ENCODE measurements around the gene MKRN2OS.

- TF ChIP-seq EZH2 (IDR thresholded peaks at IDR 0.05; ENCODE audit: low read length), result no peak
- TF ChIP-seq, protein P1, sequence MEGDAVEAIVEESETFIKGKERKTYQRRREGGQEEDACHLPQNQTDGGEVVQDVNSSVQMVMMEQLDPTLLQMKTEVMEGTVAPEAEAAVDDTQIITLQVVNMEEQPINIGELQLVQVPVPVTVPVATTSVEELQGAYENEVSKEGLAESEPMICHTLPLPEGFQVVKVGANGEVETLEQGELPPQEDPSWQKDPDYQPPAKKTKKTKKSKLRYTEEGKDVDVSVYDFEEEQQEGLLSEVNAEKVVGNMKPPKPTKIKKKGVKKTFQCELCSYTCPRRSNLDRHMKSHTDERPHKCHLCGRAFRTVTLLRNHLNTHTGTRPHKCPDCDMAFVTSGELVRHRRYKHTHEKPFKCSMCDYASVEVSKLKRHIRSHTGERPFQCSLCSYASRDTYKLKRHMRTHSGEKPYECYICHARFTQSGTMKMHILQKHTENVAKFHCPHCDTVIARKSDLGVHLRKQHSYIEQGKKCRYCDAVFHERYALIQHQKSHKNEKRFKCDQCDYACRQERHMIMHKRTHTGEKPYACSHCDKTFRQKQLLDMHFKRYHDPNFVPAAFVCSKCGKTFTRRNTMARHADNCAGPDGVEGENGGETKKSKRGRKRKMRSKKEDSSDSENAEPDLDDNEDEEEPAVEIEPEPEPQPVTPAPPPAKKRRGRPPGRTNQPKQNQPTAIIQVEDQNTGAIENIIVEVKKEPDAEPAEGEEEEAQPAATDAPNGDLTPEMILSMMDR (optimal IDR thresholded peaks at IDR 0.05 in 1 of 3, IDR thresholded peaks at IDR 0.05 in 1 of 3, conservative IDR thresholded peaks at IDR 0.05 in 1 of 3; ENCODE audit: extremely low read depth in 1 of 3, insufficient read depth in 2 of 3, low read length in 3 of 3), result no peak
Measured at GRCh38 chr3:12513694-12514446, 31.4 kb downstream of the MKRN2OS start.
